ENCODE results near the gene ARSD.
"Not testable (repeated sequence)": the region's sequence is repeated elsewhere in the genome, so short reads cannot be mapped to it uniquely, and the experiment has no call there.

Gene ARSD

GRCh38 chrX:2958199-2958598 is 29.1 kb upstream of the ARSD start:
- TF ChIP-seq, protein P1, sequence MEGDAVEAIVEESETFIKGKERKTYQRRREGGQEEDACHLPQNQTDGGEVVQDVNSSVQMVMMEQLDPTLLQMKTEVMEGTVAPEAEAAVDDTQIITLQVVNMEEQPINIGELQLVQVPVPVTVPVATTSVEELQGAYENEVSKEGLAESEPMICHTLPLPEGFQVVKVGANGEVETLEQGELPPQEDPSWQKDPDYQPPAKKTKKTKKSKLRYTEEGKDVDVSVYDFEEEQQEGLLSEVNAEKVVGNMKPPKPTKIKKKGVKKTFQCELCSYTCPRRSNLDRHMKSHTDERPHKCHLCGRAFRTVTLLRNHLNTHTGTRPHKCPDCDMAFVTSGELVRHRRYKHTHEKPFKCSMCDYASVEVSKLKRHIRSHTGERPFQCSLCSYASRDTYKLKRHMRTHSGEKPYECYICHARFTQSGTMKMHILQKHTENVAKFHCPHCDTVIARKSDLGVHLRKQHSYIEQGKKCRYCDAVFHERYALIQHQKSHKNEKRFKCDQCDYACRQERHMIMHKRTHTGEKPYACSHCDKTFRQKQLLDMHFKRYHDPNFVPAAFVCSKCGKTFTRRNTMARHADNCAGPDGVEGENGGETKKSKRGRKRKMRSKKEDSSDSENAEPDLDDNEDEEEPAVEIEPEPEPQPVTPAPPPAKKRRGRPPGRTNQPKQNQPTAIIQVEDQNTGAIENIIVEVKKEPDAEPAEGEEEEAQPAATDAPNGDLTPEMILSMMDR (IDR thresholded peaks at IDR 0.05; ENCODE audit: borderline replicate concordance, control extremely low read depth, extremely low read depth, insufficient read depth, missing control alignments): no peak
- DNase-seq (ENCODE audit: low spot score): no peak
- in situ Hi-C loops (cut with MboI; ENCODE audit: low sequenced_read_pairs, unreplicated experiment): no loop called here

GRCh38 chrX:2955838-2956237 is 26.7 kb upstream of the ARSD start:
- TF ChIP-seq, protein P1 (IDR thresholded peaks at IDR 0.05; ENCODE audit: borderline replicate concordance, control extremely low read depth, extremely low read depth, insufficient read depth, missing control alignments): no peak
- DNase-seq (ENCODE audit: low spot score): no peak
- in situ Hi-C loops (cut with MboI; ENCODE audit: low sequenced_read_pairs, unreplicated experiment): no loop called here

GRCh38 chrX:2955281-2955680 is 26.1 kb upstream of the ARSD start:
- TF ChIP-seq, protein P1 (IDR thresholded peaks at IDR 0.05; ENCODE audit: borderline replicate concordance, control extremely low read depth, extremely low read depth, insufficient read depth, missing control alignments): no peak
- DNase-seq (ENCODE audit: low spot score): no peak
- in situ Hi-C loops (cut with MboI; ENCODE audit: low sequenced_read_pairs, unreplicated experiment): no loop called here

DNA sequence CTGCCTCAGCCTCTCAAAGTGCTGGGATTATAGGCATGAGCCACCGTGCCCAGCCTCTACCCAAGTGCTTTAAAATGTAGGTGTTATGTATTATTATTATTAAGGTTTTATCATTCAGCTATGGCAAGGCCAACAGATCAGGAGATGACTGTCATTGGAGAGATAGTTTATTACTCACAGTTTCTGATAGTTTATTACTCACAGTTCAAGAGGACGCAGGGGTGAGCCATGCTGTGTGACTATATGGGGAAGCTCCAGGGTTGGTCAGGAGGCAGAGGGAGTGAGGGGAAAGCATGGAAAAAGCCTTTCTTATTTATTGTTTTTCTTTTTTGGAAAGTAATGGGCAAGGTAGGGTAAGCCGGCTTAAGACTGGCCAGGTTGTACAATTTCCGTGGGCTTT is 25.4 kb upstream of the ARSD start:
- no peak for DNase-seq (ENCODE audit: low spot score)
- in situ Hi-C loops (cut with MboI; ENCODE audit: low sequenced_read_pairs, unreplicated experiment): no loop called here
- TF ChIP-seq, protein P1 (IDR thresholded peaks at IDR 0.05; ENCODE audit: borderline replicate concordance, control extremely low read depth, extremely low read depth, insufficient read depth, missing control alignments): no peak

DNA sequence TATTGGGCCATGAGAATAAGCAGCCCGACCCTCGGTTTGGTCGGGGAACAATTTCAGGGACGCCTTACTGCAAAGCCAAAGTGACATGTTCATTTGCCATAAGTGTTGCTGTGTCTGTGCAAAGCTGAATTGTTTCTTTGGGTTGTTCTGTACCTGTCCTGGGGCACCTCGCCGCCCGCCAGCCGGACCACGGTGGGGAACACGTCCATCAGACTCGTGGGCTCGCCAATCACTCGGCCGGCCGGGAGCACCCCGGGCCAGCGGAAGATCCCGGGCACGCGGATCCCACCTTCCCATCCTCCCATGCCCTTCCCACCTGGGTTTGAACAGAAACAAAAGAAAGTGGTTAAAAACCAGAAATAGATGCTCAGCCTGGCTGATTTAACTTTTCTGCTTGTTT is 8.8 kb upstream of the ARSD start:
- in situ Hi-C loops (cut with MboI; ENCODE audit: low sequenced_read_pairs, unreplicated experiment): not testable (repeated sequence)

GRCh38 chrX:2934715-2935710 is 5.9 kb upstream of the ARSD start:
- in situ Hi-C loops (cut with MboI; ENCODE audit: low sequenced_read_pairs, unreplicated experiment): no loop called here
- DNase-seq (ENCODE audit: low spot score): no peak
- TF ChIP-seq, protein P1 (IDR thresholded peaks at IDR 0.05; ENCODE audit: borderline replicate concordance, control extremely low read depth, extremely low read depth, insufficient read depth, missing control alignments): no peak

More for the DNA sequence above, 8.8 kb upstream of the ARSD start:
- DNase-seq (ENCODE audit: low spot score): not testable (repeated sequence)
